Measurements from ENCODE around the gene TBCE. TPM values are rescaled to one million over a fixed set of nuclear protein-coding genes. Genes with fewer than 3 reads are reported as not detected.

TBCE gene
- total and polyA plus RNA-seq, 2 donors (not counting 1 experiment from before 2014, with no cell fraction given) = 31.4 to 46.9 TPM

GRCh38 chr1:235485558-235485957, 118.3 kb downstream of the TBCE start:
- Histone ChIP-seq H3K9ac (ENCODE audit: insufficient read depth, low read length) (no peak overlapping the region), H4K20me1 (ENCODE audit: control insufficient read depth, extremely low read depth, insufficient read depth, low read length) (no peaks in the 10 kb centered on the region), H3K79me2 (ENCODE audit: control insufficient read depth, insufficient read depth, low read length) (no peaks in the 10 kb centered on the region), H3K4me1 (ENCODE audit: control insufficient read depth, extremely low read depth, insufficient read depth, low read length) (no peaks in the 10 kb centered on the region), H3K27ac (ENCODE audit: insufficient read depth, low read length) (no peak overlapping the region), H3K4me3 (replicated peaks in 1 of 4; ENCODE audit: control extremely low read depth in 1 of 4, insufficient read depth in 1 of 4, low read depth in 3 of 4, low read length in 4 of 4) (no peak overlapping the region), H3K27me3 (ENCODE audit: control insufficient read depth, insufficient read depth, low read length) (no peaks in the 10 kb centered on the region), H3K36me3 (ENCODE audit: control insufficient read depth, insufficient read depth, low read length) (no peaks in the 10 kb centered on the region), H2AFZ (ENCODE audit: low read length) (no peak overlapping the region), H3K4me2 (ENCODE audit: extremely low read depth, insufficient read depth, low read length) (no peak overlapping the region), H3K9me3 (ENCODE audit: control insufficient read depth, insufficient read depth, low read depth, low read length) (no peaks in the 10 kb centered on the region)
- TF ChIP-seq EZH2 (IDR thresholded peaks at IDR 0.05; ENCODE audit: low read length, missing control alignments) (no peak), CTCF (conservative IDR thresholded peaks at IDR 0.05 in 1 of 2, IDR thresholded peaks at IDR 0.05 in 1 of 2; ENCODE audit: low read depth in 1 of 2, low read length in 2 of 2) (no peak)
- DNase-seq (ENCODE audit: low read depth in 2 of 2) = no peak

- Histone ChIP-seq H3K9ac (ENCODE audit: insufficient read depth, low read length) (no peak overlapping the region), H3K36me3 (ENCODE audit: control insufficient read depth, insufficient read depth, low read length) (no peaks in the 10 kb centered on the region), H4K20me1 (ENCODE audit: control insufficient read depth, extremely low read depth, insufficient read depth, low read length) (no peaks in the 10 kb centered on the region), H3K4me3 (replicated peaks in 1 of 4; ENCODE audit: control extremely low read depth in 1 of 4, insufficient read depth in 1 of 4, low read depth in 3 of 4, low read length in 4 of 4) (no peak overlapping the region), H3K79me2 (ENCODE audit: control insufficient read depth, insufficient read depth, low read length) (no peaks in the 10 kb centered on the region), H3K4me1 (ENCODE audit: control insufficient read depth, extremely low read depth, insufficient read depth, low read length) (no peaks in the 10 kb centered on the region), H3K4me2 (ENCODE audit: extremely low read depth, insufficient read depth, low read length) (no peak overlapping the region), H3K27me3 (ENCODE audit: control insufficient read depth, insufficient read depth, low read length) (no peaks in the 10 kb centered on the region), H3K9me3 (ENCODE audit: control insufficient read depth, insufficient read depth, low read depth, low read length) (no peaks in the 10 kb centered on the region), H2AFZ (ENCODE audit: low read length) (no peak overlapping the region), H3K27ac (ENCODE audit: insufficient read depth, low read length) (no peak overlapping the region)
- peak in 1 of 2 donors; percentile 38 for DNase-seq (ENCODE audit: low read depth in 2 of 2)
- TF ChIP-seq EZH2 (IDR thresholded peaks at IDR 0.05; ENCODE audit: low read length, missing control alignments) = no peak
Measured at GRCh38 chr1:235486321-235486720, 119.1 kb downstream of the TBCE start.

GRCh38 chr1:235491644-235492043, 124.4 kb downstream of the TBCE start:
- peaks cover 4% of the 10 kb centered on the region for H3K36me3 ChIP-seq (ENCODE audit: control insufficient read depth, insufficient read depth, low read length)
- H3K79me2 ChIP-seq (ENCODE audit: control insufficient read depth, insufficient read depth, low read length) = no peaks in the 10 kb centered on the region
- no peak overlapping the region for H3K4me2 ChIP-seq (ENCODE audit: extremely low read depth, insufficient read depth, low read length)
- H4K20me1 ChIP-seq (ENCODE audit: control insufficient read depth, extremely low read depth, insufficient read depth, low read length) = no peaks in the 10 kb centered on the region
- TF ChIP-seq EZH2 (IDR thresholded peaks at IDR 0.05; ENCODE audit: low read length, missing control alignments) (no peak), CTCF (conservative IDR thresholded peaks at IDR 0.05 in 1 of 2, IDR thresholded peaks at IDR 0.05 in 1 of 2; ENCODE audit: low read depth in 1 of 2, low read length in 2 of 2) (no peak)
- no peak overlapping the region for H3K9ac ChIP-seq (ENCODE audit: insufficient read depth, low read length)
- no peak overlapping the region for H3K4me3 ChIP-seq (replicated peaks in 1 of 4; ENCODE audit: control extremely low read depth in 1 of 4, insufficient read depth in 1 of 4, low read depth in 3 of 4, low read length in 4 of 4)
- H3K4me1 ChIP-seq (ENCODE audit: control insufficient read depth, extremely low read depth, insufficient read depth, low read length) = no peaks in the 10 kb centered on the region
- no peak overlapping the region for H2AFZ ChIP-seq (ENCODE audit: low read length)
- DNase-seq (ENCODE audit: low read depth in 2 of 2) = no peak
- no peak overlapping the region for H3K27ac ChIP-seq (ENCODE audit: insufficient read depth, low read length)
- no peaks in the 10 kb centered on the region for H3K9me3 ChIP-seq (ENCODE audit: control insufficient read depth, insufficient read depth, low read depth, low read length)
- no peaks in the 10 kb centered on the region for H3K27me3 ChIP-seq (ENCODE audit: control insufficient read depth, insufficient read depth, low read length)
